HEK293T (cell line): Measurements from ENCODE around the gene VRK1.

Experiments used
- CTCF ChIA-PET: fragments of 350-600 bp; formaldehyde crosslinking; extraction: SDS; loops from one replicate; lab custom pipeline; 2021; ENCODE audit warnings: antibody characterized with exemption, inconsistent platforms; lab: Yijun Ruan, JAX
- POLR2A ChIA-PET: fragments of 350-600 bp; formaldehyde crosslinking; extraction: SDS; loops from one replicate; lab custom pipeline; 2020; ENCODE audit warnings: antibody characterized with exemption, inconsistent platforms; lab: Yijun Ruan, JAX
- DNase-seq: peaks from one replicate; pipeline ENCODE4 v3.0.0; 2012; ENCODE audit warnings: mixed read lengths; ENCODE audit errors: extremely low spot score
- ARNT ChIP-seq: fragments of 450-650 bp; IDR thresholded peaks from 2 replicates; pipeline ENCODE4 v1.6.1; 2017; ENCODE audit warnings: mild to moderate bottlenecking
- BHLHE40 ChIP-seq: fragments of 450-650 bp; IDR thresholded peaks from 2 replicates; pipeline ENCODE4 v1.6.1; 2016; ENCODE audit warnings: mild to moderate bottlenecking, moderate library complexity, borderline replicate concordance
- CTBP1 ChIP-seq: fragments of 450-650 bp; IDR thresholded peaks from 2 replicates; pipeline ENCODE4 v1.6.1; 2016; ENCODE audit warnings: borderline replicate concordance
- ELF4 ChIP-seq: fragments of 450-650 bp; IDR thresholded peaks from 2 replicates; pipeline ENCODE4 v1.6.1; 2017; ENCODE audit warnings: antibody characterized with exemption
- FOXA1 ChIP-seq: fragments of 450-650 bp; IDR thresholded peaks from 2 replicates; pipeline ENCODE4 v1.6.1; 2016; ENCODE audit warnings: mild to moderate bottlenecking
- FOXK2 ChIP-seq: fragments of 450-650 bp; IDR thresholded peaks from 2 replicates; pipeline ENCODE4 v1.6.1; 2016; ENCODE audit warnings: mild to moderate bottlenecking
- FOXM1 ChIP-seq: fragments of 450-650 bp; IDR thresholded peaks from 2 replicates; pipeline ENCODE4 v1.6.1; 2017; ENCODE audit warnings: mild to moderate bottlenecking, borderline replicate concordance
- HDGF ChIP-seq: fragments of 450-650 bp; IDR thresholded peaks from 2 replicates; pipeline ENCODE4 v1.6.1; 2017; ENCODE audit warnings: antibody characterized with exemption, borderline replicate concordance
- L3MBTL2 ChIP-seq: fragments of 450-650 bp; conservative IDR thresholded peaks from 2 replicates; pipeline ENCODE4 v1.6.1; 2016; ENCODE audit warnings: mild to moderate bottlenecking
- LEF1 ChIP-seq: fragments of 450-650 bp; IDR thresholded peaks from 2 replicates; pipeline ENCODE4 v1.6.1; 2017; ENCODE audit warnings: mild to moderate bottlenecking, borderline replicate concordance
- NFRKB ChIP-seq: fragments of 450-650 bp; IDR thresholded peaks from 2 replicates; pipeline ENCODE4 v1.6.1; 2016; ENCODE audit warnings: mild to moderate bottlenecking, moderate library complexity
- SP1 ChIP-seq: fragments of 450-650 bp; IDR thresholded peaks from 2 replicates; pipeline ENCODE4 v1.6.1; 2017
- SUZ12 ChIP-seq: fragments of 450-650 bp; IDR thresholded peaks from 2 replicates; pipeline ENCODE4 v1.6.1; 2016; ENCODE audit warnings: mild to moderate bottlenecking
- TARDBP ChIP-seq: fragments of 450-650 bp; IDR thresholded peaks from 2 replicates; pipeline ENCODE4 v1.6.1; 2016
- ZNF384 ChIP-seq: fragments of 450-650 bp; IDR thresholded peaks from 2 replicates; pipeline ENCODE4 v1.6.1; 2016
- TF ChIP-seq, protein P1 (sequence below): fragments of 450-650 bp; IDR thresholded peaks from 2 replicates; pipeline ENCODE4 v1.6.1; 2016

VRK1 gene

DNA sequence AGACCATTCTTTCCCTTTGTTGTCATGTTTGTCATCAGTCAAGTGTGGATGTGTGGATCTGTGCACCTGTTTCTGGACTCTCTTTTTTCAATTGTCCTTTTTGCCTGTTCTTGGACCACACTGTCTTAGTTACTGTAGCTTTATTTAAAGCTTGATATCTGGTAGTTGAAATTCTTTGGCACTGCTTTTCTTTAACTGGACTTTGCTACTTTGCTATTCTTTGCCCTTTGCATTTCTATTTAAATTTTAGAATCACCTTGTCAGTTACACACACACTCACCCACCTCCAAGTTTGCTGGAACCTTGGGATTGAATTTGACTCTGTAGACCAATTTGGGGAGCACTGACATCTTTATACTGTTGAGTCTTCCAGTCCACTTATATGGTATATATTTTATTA is 61.5 kb downstream of the VRK1 start:
- DNase-seq: no peak
- TF ChIP-seq BHLHE40 (no peak), ARNT (no peak), L3MBTL2 (no peak), SP1 (no peak), LEF1 (no peak), FOXA1 (no peak), HDGF (no peak), CTBP1 (no peak), ZNF384 (no peak)
- TF ChIP-seq, protein P1, sequence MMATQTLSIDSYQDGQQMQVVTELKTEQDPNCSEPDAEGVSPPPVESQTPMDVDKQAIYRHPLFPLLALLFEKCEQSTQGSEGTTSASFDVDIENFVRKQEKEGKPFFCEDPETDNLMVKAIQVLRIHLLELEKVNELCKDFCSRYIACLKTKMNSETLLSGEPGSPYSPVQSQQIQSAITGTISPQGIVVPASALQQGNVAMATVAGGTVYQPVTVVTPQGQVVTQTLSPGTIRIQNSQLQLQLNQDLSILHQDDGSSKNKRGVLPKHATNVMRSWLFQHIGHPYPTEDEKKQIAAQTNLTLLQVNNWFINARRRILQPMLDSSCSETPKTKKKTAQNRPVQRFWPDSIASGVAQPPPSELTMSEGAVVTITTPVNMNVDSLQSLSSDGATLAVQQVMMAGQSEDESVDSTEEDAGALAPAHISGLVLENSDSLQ: no peak
- CTCF ChIA-PET: no interaction called here
- POLR2A ChIA-PET: no interaction called here

DNA sequence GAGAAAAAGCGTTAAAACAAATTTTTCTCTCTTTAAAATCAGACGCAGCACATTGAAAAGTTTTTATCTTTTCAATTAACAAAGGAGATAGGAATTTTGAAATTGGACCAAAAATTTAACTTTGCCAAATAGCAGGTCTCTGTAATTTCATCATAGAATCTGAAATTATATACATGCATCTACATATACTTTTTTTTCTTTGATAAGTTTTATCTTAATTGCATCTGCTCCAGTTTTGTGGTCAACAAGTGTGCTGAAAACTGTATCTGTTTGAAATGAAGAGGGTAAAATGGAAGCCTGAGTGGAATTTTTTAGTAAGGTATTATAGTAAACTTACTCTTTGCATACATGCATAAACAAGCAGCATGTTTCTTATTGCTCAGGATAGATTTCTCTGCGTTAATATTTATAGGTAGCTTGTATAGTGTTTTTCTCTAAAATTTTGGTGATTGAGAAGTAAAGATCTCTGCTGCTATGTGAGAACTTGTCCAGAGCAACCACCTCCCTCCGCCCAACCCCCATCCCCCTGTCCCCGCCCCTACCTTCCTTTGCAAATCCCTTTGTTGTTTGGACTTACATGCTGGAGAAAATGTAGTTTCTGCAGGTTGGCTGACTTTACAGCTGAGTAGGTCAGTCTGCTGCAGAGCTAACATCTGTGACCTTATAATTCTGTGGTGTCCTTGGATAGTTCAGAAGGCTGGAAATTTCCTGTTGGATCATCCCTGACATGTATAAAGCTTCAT is 64.6 kb downstream of the VRK1 start:
- POLR2A ChIA-PET: no interaction called here
- no peak for DNase-seq

DNA sequence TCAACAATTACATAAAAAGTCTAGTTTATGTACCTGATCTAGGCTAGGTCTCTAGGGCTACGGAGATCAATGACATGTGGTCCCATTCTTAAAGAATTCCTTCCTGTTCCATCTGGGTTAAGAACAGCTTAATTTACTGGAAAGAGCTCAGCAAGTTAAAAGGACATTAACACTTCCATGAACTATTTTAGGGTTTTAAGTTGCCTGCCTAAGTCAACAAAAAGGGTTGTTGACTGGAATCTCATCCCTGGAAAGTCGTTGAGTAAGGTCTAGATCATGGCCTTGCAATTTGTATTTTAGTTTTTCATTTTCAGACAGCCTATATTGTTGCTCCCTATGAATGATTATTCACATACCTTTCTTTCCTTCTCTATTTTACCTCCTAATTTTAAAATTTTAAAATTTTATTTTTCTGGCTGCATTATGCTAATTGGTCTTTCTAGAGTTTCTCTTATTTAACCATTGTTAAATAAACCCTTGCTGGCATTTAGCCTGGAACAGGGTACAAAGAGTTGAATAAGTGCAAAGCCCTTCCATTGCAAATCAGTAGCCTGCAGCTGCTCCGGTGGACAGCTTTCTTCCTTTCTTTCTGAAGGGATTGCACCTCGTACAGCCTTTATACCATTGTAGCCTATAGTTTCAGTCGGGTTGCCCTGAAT is 66.3 kb downstream of the VRK1 start:
- ChIA-PET CTCF (interaction anchor here (1.1 kb wide), 1 partner anchor 11 kb away, joined by 3 read pairs; no protein-coding TSS in a partner anchor), POLR2A (no interaction called here)
- no peak for TF ChIP-seq ZNF384
- TF ChIP-seq, protein P1: no peak
- TF ChIP-seq L3MBTL2: no peak
- TF ChIP-seq SUZ12: no peak
- TF ChIP-seq LEF1: no peak
- TF ChIP-seq ELF4: no peak
- no peak for DNase-seq

More for the DNA sequence above, 64.6 kb downstream of the VRK1 start:
- TF ChIP-seq FOXA1: no peak
- no peak for TF ChIP-seq ZNF384
- TF ChIP-seq TARDBP: no peak
- TF ChIP-seq SP1: no peak
- TF ChIP-seq SUZ12: no peak
- no peak for TF ChIP-seq L3MBTL2
- TF ChIP-seq FOXK2: no peak
- TF ChIP-seq LEF1: no peak
- no peak for TF ChIP-seq NFRKB
- TF ChIP-seq HDGF: no peak
- no peak for TF ChIP-seq BHLHE40
- no peak for TF ChIP-seq ARNT
- TF ChIP-seq CTBP1: no peak
- no peak for TF ChIP-seq FOXM1
- TF ChIP-seq, protein P1: no peak
- TF ChIP-seq ELF4: no peak
- CTCF ChIA-PET: no interaction called here

DNA sequence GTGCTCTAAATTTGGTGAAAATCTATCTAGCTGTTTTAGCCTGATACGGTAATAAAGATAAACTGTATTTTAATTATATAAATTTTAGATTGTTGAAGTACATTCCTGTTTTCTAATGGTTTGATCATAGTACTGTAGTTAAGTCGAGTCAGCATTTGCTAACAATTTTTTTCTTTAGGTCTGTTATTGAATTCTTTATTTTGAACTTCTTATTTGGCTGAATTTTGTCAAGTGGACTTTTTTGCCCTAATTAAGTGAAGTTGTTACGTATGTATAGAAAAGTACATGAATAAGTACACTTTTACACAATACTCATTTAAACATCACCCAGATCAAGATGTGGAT is 66.8 kb downstream of the VRK1 start:
- TF ChIP-seq L3MBTL2: no peak
- no peak for TF ChIP-seq NFRKB
- TF ChIP-seq, protein P1: no peak
- TF ChIP-seq FOXM1: no peak
- TF ChIP-seq SUZ12: no peak
- TF ChIP-seq FOXK2: no peak
- no peak for TF ChIP-seq ELF4
- no peak for TF ChIP-seq CTBP1
- no peak for TF ChIP-seq TARDBP
- no peak for TF ChIP-seq HDGF
- TF ChIP-seq FOXA1: no peak
- no peak for TF ChIP-seq LEF1
- no peak for TF ChIP-seq ARNT
- TF ChIP-seq ZNF384: no peak
- no peak for TF ChIP-seq BHLHE40
- no peak for TF ChIP-seq SP1
- CTCF ChIA-PET: no interaction called here

DNA sequence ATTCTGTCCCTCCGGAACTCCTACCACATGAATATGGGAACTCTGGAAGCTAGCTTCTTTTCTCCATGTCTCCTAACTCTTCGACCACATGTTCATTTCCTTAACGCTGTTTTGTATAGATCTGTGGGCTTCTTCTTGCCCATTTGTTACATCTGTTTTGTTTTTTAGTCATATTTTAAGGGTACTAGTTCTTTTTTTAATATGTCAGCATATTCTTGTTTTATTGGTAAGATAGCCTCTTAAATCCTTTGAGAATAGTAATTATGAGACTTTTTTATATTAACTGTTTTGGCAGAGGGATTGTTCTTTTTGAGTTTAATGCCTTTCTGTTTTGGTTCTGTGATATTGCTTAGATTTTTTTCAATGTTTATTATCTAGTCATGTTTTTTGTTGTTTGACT is 70.5 kb downstream of the VRK1 start:
- TF ChIP-seq BHLHE40: no peak
- no peak for TF ChIP-seq FOXK2
- TF ChIP-seq TARDBP: no peak
- TF ChIP-seq FOXM1: no peak
- TF ChIP-seq NFRKB: no peak
- no peak for TF ChIP-seq SUZ12
- no peak for TF ChIP-seq SP1
- TF ChIP-seq LEF1: no peak
- no peak for TF ChIP-seq ELF4
- no peak for TF ChIP-seq ZNF384
- no peak for DNase-seq
- CTCF ChIA-PET: interaction anchor here (0.5 to 1.9 kb wide), 2 partner anchors 15 to 33 kb away, joined by 3 to 9 read pairs; no protein-coding TSS in a partner anchor
- POLR2A ChIA-PET: no interaction called here

More for the DNA sequence above, 66.8 kb downstream of the VRK1 start:
- DNase-seq: no peak
- POLR2A ChIA-PET: no interaction called here

DNA sequence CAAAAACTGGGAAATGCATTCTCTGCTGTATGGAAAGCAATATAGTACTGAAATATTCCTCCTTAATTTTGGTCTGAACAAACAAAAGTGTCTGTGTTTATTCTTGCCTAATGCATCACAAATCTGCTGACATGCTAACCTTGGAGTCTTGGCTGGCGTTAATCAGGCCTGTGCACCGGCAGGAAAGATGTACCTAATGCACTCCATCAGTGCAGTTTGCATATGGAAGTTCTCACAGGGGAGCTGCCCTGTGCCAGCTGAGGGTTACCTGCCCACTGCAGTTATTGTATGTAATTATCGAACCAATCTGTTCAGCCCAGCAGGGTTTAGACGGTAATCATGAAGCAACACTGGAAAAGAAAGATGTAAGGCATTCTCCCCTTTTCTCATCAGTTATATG is 76.9 kb downstream of the VRK1 start:
- ChIA-PET POLR2A (no interaction called here), CTCF (no interaction called here)
- TF ChIP-seq SUZ12 (no peak), FOXA1 (no peak), FOXK2 (no peak), FOXM1 (no peak), ZNF384 (no peak), TARDBP (no peak), CTBP1 (no peak), BHLHE40 (no peak), ARNT (no peak), HDGF (no peak), NFRKB (no peak), SP1 (no peak), L3MBTL2 (no peak), ELF4 (no peak), LEF1 (no peak)
- TF ChIP-seq, protein P1: no peak
- no peak for DNase-seq
